NCI-H2107 (cell line): ENCODE results near the gene RFC3.
"Not testable (repeated sequence)": the region's sequence is repeated elsewhere in the genome, so short reads cannot be mapped to it uniquely, and the experiment has no call there.

ENCODE experiments used
- DNase-seq: peaks from one replicate; lab custom pipeline; 2025; lab: John Stamatoyannopoulos, UW

RFC3 gene

GRCh38 chr13:33806470-33807248 is 11.3 kb upstream of the RFC3 start:
- DNase-seq, result no peak

GRCh38 chr13:33812829-33813228 is 5.1 kb upstream of the RFC3 start:
- DNase-seq, result not testable (repeated sequence)

GRCh38 chr13:33815011-33815550 is 2.9 kb upstream of the RFC3 start:
- no peak for DNase-seq

DNA sequence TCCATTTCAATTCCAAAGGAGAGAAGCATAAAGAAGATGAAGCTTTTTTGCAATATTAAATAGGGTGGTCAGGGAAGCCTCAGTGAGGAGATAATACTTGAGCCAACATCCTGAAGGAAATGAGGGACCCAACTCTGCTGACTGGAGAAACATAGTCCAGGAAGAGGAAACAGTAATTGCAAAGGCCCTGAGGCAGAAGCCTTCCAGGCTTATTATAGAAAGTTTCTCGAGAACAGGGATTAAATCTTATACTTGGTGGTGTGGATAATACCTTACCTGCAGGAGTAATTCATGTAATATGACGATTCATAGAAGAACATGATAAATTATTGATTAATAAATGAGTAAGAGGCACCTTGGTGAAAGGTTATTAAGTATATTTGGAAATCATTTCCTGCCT is 1.0 kb upstream of the RFC3 start:
- no peak for DNase-seq

- DNase-seq, result no peak
Measured at GRCh38 chr13:33817513-33817900, 442 bp upstream of the RFC3 start.

GRCh38 chr13:33825083-33825482 is 7.1 kb downstream of the RFC3 start:
- DNase-seq, result no peak

GRCh38 chr13:33827139-33827538 is 9.2 kb downstream of the RFC3 start:
- DNase-seq, result no peak

GRCh38 chr13:33828431-33829129 is 10.6 kb downstream of the RFC3 start:
- no peak for DNase-seq

DNA sequence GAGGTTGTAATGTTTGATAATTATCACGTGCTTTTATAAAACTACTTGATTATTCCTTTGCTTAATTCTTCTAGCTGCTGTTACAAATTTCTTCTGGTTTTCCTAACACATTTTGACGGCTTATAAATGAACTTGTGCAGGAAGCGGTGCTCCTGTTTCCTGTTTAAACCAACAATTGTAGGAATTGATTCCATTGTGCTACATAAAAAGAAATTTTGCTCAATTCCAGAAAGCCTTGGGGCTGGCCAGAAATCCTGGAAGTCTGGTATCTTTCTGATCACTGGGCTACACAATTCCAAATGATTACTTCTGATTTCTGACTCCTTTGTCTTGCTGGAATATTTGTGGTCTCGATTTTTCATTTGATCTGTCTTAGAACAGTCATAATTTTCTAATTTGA is 14.9 kb downstream of the RFC3 start:
- DNase-seq, result no peak

GRCh38 chr13:33838647-33839046 is 20.7 kb downstream of the RFC3 start:
- DNase-seq, result no peak

- DNase-seq, result no peak
Measured at GRCh38 chr13:33840402-33840801, 22.5 kb downstream of the RFC3 start.

DNA sequence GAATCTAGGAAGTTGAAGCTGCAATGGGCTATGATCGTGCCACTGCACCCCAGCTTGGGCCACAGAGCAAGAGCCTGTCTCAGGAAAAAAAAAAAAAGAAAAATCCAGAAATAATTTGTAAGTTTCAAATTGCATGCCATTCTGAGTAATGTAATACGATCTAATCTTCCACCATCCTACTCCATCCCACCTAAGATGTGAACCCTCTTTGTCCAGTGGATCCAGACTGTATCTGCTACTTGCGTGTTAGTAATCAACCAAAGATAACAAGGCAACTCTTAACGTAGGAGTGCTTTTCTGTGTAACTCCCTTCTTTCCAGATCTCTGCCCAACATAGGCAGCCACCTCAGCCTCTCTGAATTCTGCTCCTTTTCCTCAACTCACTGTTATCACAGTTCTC is 24.3 kb downstream of the RFC3 start:
- no peak for DNase-seq

- DNase-seq, result no peak
Measured at GRCh38 chr13:33842986-33843385, 25.0 kb downstream of the RFC3 start.

DNA sequence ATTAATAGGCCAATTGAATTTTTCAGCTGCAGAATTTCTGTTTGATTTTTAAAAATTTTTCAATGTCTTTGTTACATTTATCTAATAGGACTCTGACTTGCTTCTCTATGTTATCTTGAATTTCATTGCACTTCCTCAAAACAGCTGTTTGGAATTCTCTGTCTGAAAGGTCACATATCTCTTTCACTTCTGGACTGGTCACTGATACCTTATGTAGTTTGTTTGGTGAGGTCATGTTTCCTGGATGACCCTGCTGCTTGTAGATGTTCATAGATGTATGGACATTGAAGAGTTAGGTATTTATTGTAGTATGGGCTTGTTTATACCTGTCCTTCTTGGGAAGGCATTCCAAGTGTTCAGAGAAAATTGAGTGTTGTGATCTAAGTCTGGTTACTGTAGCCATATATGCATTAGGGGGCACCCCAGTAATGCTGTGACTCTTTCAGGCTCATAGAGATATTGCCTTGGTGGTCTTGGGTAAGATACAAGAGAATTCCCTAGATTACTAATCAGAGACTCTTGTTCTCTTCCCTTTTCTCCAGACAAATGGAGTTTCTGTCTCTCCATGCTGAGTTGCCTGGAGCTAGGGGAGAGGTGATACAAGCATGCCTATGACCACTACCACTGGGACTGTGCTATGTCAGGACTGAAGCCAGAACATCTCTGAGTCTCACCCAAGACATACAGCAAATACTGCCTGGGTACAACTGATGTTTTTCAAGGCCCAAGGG is 27.8 kb downstream of the RFC3 start:
- DNase-seq, result no peak

DNA sequence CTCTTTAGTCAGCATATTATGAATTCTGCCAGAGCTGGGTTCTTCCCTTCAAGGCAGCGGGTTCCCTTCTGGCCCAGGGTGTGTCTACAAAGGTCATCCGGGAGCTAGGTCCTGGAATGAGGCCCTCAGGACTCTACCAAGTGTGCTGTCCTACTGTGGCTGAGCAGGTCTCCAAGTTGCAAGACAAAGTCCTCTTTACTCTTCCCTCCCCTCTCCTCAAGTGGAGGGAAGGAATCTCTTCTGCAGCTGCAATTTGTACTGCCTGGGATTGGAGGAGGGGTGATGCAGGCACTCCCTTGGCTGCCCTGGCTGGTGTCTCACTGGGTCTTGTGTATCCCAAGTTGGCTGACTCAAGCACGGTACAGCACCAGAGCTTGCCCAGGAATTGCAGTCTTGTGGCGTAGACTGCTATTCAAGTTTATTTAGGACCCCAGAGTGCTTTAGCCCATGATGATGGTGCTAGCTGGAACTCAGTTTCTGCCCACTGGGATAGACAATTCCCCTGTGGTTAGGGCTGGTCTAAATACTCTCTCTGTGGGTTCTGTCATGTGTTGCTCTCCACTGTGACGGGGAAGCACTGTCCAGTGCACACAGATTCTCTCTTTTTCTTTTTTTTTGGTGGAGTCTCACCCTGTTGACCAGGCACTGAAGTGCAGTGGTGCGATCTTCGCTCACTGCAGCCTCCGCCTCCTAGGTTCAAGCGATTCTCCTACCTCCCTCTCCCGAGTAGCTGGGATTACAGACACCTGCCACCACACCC is 28.5 kb downstream of the RFC3 start:
- no peak for DNase-seq

DNA sequence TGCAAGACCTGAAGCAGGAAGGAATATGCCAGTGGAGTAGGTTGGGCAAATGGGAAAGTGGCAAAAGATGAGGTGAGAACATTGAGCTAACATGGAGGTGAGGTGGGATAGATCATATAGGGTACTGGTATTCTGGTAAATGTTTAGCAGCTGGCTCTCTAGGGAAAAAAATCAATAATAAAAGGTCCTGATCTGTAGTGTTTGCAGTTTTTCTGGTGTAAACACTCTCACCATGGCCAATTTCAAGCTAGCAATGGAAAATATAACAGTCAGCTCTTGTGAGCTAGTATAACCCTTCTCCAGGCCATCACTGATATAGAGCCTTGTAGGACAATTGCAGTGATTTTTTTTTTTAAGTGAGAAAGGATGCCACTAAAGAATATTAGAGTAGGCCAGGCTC is 31.3 kb downstream of the RFC3 start:
- DNase-seq, result no peak

- no peak for DNase-seq
Measured at GRCh38 chr13:33855371-33855895, 37.5 kb downstream of the RFC3 start.

- no peak for DNase-seq
Measured at GRCh38 chr13:33859691-33860303, 41.8 kb downstream of the RFC3 start.

DNA sequence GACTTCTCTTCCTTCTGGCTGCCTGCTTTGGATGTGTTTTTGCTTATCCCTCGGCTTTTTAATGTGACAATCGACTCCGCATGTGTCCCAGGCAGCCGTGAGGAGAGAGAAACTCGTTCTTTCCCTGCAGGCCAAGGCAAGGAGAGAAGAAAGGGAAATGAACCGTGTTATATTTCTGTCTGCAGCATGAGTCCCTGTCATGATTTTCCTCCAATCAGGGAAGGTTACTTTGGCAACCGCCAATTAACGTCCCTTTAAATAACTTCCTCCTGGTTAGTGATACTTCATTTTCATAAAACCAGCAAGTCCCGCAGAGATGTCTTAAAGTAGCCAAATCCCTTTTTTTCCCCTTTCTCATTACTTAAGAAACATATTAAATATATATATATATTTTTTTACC is 42.6 kb downstream of the RFC3 start:
- no peak for DNase-seq

- no peak for DNase-seq
Measured at GRCh38 chr13:33862016-33862415, 44.1 kb downstream of the RFC3 start.

DNA sequence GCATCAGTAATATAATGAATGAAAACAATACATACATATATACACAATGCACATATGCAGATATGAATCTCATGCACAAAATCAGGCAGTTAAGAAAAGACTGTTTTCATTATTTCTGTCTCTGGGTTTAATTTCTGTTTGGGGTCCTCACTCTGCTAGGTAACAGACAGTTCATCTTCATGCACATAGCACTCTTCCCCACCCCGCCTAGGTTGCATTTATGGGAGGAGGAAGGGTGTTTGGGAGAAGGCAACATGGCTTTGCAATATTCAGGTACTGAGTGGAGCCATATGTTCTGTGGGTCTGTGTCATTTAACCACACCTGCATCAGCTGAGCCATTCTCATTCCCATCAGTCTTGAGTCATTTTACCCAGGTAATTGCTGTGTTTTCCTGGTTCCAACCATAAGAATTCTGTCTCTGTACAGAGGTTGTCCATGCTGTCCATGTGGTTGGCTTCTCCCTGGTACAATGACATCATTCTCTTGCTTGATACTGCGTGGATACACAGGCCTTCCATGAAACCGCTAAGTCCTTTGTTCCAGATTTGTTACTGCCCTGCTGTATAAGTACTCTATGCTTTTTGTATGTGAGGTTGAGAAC is 45.3 kb downstream of the RFC3 start:
- no peak for DNase-seq
